Esophagus muscularis mucosa (tissue), 3 donors: ENCODE results near the gene PPIP5K1.
"Not testable (repeated sequence)": the region's sequence is repeated elsewhere in the genome, so short reads cannot be mapped to it uniquely, and the experiment has no call there.

ENCODE experiments used
- POLR2A ChIP-seq: fragments of 450-650 bp; IDR thresholded peaks from one replicate; pipeline ENCODE4 v1.6.1; 2017; ENCODE audit warnings: antibody characterized with exemption, moderate library complexity, mild to moderate bottlenecking, low read depth
- TF ChIP-seq, protein P1 (sequence below), 3 experiments: fragments of 200-600 bp in 2 of 3; fragments of 450-650 bp in 1 of 3; sonication (generic) in 2 of 3; IDR thresholded peaks; one replicate each; pipeline ENCODE4 v1.5.1; 2017 to 2019; ENCODE audit warnings: antibody characterized with exemption in 3 of 3, mild to moderate bottlenecking in 2 of 3, moderate library complexity in 1 of 3

DNA sequence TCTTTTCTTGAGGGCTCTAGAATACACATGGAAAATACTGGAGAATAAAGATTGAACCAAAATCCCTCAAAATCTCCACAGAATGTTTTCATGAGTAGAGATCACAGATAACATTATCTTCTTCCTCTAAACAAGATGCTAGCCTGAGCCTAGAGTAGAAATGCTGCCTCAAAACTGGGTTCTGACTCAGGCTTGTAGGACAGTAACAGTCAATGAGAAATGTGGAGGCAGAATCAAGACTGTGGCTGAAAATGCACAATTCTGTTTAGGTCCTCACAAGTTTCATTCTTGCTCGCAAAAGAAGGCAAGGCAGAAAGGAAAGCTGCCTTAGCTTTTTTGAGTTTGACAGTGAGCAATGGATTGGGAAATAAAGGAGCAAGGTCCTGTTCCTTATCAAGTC is 15.4 kb downstream of the PPIP5K1 start:
- TF ChIP-seq, protein P1, sequence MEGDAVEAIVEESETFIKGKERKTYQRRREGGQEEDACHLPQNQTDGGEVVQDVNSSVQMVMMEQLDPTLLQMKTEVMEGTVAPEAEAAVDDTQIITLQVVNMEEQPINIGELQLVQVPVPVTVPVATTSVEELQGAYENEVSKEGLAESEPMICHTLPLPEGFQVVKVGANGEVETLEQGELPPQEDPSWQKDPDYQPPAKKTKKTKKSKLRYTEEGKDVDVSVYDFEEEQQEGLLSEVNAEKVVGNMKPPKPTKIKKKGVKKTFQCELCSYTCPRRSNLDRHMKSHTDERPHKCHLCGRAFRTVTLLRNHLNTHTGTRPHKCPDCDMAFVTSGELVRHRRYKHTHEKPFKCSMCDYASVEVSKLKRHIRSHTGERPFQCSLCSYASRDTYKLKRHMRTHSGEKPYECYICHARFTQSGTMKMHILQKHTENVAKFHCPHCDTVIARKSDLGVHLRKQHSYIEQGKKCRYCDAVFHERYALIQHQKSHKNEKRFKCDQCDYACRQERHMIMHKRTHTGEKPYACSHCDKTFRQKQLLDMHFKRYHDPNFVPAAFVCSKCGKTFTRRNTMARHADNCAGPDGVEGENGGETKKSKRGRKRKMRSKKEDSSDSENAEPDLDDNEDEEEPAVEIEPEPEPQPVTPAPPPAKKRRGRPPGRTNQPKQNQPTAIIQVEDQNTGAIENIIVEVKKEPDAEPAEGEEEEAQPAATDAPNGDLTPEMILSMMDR (IDR thresholded peaks at IDR 0.05) = not testable (repeated sequence)
- TF ChIP-seq POLR2A = not testable (repeated sequence)
